ENCODE data around the gene HEG1. TPM values are rescaled to one million over a fixed set of nuclear protein-coding genes. Genes with fewer than 3 reads are reported as not detected.
A peak's percentile ranks its signal among the peaks of the same experiment; 100 is the strongest.

HEG1 gene
- total and polyA plus RNA-seq, 2 experiments from 2014 or later = 1.8 to 8.8 TPM

DNA sequence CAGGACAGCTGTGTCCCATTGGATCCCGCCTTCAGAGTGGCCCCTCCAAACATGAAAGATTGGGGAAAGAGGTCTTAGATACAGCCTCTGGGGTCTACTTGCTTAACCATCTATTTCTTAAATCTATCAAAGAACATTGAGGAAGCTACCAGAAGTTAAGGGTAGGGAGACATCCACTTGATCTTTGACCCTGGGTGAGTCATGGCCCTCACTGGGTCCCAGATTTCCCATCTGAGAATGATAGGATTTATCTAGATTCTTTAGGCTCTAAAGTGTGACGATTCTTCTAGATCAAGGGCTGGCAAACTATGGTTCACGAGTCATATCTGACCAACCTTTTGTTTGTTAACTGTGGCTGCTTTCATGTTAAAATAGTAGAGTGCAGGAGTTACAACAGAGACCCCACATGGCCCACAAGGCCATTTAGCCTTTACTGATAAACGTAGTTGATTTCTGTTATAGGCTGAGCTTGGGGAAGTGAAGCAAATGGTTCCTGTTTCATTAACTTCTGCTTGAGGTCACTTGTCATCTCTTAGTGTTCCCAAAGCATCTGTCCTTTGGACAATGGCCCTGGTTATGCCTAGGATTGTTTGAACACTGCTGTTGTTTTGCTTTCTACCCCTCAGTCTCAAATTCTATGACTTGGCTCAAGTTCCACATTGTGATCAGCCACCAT lies 129.2 kb downstream of the HEG1 start:
- Histone ChIP-seq H3K27ac (ENCODE audit: low read depth) (no peak overlapping the region), H3K79me2 (replicated peaks; ENCODE audit: insufficient read depth) (no peaks in the 10 kb centered on the region), H3K4me2 (no peak overlapping the region), H3K4me3 (no peak overlapping the region), H3K27me3 (ENCODE audit: insufficient read depth) (no peaks in the 10 kb centered on the region), H3F3A (replicated peaks; ENCODE audit: low read depth) (no peaks in the 10 kb centered on the region), H2AFZ (0 out of 2 replicates have a peak overlapping the region, but pooled peaks have one; percentile 19), H3K9me2 (ENCODE audit: insufficient read depth) (no peaks in the 10 kb centered on the region), H3K4me1 (ENCODE audit: insufficient read depth) (no peaks in the 10 kb centered on the region), H3K36me3 (ENCODE audit: insufficient read depth) (no peaks in the 10 kb centered on the region), H4K20me1 (replicated peaks; ENCODE audit: insufficient read depth) (no peaks in the 10 kb centered on the region)
- ATAC-seq (no peak), DNase-seq (ENCODE audit: low spot score) (no peak)
- H3K4me3 Mint-ChIP-seq = no peak overlapping the region
- no peaks in the 10 kb centered on the region for H3K27me3 Mint-ChIP-seq (ENCODE audit: insufficient read depth, low read depth, poor library complexity)
- H3K9me3 Mint-ChIP-seq = no peaks in the 10 kb centered on the region
- no peaks in the 10 kb centered on the region for H3K4me1 Mint-ChIP-seq
- no peaks in the 10 kb centered on the region for H3K36me3 Mint-ChIP-seq (ENCODE audit: low read depth)
- no peak overlapping the region for H3K27ac Mint-ChIP-seq
- TF ChIP-seq EZH2phosphoT487 (IDR thresholded peaks at IDR 0.05; ENCODE audit: unreplicated experiment) (no peak), JUNB (IDR thresholded peaks at IDR 0.05; ENCODE audit: unreplicated experiment) (no peak), STAT1 (IDR thresholded peaks at IDR 0.05; ENCODE audit: unreplicated experiment) (no peak), CREB1 (CRISPR knock-in tag; IDR thresholded peaks at IDR 0.05; ENCODE audit: low read depth) (no peak), EZH2 (IDR thresholded peaks at IDR 0.05; ENCODE audit: low read depth, unreplicated experiment) (no peak), POLR2AphosphoS5 (IDR thresholded peaks at IDR 0.05; ENCODE audit: low read depth) (no peak), NANOG (IDR thresholded peaks at IDR 0.05; ENCODE audit: borderline replicate concordance) (no peak), ZNF331 (CRISPR knock-in tag; IDR thresholded peaks at IDR 0.05; ENCODE audit: low read depth) (no peak), ZNF114 (CRISPR knock-in tag; IDR thresholded peaks at IDR 0.05) (no peak)
- TF ChIP-seq, protein P1, sequence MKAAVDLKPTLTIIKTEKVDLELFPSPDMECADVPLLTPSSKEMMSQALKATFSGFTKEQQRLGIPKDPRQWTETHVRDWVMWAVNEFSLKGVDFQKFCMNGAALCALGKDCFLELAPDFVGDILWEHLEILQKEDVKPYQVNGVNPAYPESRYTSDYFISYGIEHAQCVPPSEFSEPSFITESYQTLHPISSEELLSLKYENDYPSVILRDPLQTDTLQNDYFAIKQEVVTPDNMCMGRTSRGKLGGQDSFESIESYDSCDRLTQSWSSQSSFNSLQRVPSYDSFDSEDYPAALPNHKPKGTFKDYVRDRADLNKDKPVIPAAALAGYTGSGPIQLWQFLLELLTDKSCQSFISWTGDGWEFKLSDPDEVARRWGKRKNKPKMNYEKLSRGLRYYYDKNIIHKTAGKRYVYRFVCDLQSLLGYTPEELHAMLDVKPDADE (IDR thresholded peaks at IDR 0.05) = no peak
- TF ChIP-seq, protein P2, sequence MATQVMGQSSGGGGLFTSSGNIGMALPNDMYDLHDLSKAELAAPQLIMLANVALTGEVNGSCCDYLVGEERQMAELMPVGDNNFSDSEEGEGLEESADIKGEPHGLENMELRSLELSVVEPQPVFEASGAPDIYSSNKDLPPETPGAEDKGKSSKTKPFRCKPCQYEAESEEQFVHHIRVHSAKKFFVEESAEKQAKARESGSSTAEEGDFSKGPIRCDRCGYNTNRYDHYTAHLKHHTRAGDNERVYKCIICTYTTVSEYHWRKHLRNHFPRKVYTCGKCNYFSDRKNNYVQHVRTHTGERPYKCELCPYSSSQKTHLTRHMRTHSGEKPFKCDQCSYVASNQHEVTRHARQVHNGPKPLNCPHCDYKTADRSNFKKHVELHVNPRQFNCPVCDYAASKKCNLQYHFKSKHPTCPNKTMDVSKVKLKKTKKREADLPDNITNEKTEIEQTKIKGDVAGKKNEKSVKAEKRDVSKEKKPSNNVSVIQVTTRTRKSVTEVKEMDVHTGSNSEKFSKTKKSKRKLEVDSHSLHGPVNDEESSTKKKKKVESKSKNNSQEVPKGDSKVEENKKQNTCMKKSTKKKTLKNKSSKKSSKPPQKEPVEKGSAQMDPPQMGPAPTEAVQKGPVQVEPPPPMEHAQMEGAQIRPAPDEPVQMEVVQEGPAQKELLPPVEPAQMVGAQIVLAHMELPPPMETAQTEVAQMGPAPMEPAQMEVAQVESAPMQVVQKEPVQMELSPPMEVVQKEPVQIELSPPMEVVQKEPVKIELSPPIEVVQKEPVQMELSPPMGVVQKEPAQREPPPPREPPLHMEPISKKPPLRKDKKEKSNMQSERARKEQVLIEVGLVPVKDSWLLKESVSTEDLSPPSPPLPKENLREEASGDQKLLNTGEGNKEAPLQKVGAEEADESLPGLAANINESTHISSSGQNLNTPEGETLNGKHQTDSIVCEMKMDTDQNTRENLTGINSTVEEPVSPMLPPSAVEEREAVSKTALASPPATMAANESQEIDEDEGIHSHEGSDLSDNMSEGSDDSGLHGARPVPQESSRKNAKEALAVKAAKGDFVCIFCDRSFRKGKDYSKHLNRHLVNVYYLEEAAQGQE (IDR thresholded peaks at IDR 0.05; ENCODE audit: unreplicated experiment) = no peak
- TF ChIP-seq, protein P3, sequence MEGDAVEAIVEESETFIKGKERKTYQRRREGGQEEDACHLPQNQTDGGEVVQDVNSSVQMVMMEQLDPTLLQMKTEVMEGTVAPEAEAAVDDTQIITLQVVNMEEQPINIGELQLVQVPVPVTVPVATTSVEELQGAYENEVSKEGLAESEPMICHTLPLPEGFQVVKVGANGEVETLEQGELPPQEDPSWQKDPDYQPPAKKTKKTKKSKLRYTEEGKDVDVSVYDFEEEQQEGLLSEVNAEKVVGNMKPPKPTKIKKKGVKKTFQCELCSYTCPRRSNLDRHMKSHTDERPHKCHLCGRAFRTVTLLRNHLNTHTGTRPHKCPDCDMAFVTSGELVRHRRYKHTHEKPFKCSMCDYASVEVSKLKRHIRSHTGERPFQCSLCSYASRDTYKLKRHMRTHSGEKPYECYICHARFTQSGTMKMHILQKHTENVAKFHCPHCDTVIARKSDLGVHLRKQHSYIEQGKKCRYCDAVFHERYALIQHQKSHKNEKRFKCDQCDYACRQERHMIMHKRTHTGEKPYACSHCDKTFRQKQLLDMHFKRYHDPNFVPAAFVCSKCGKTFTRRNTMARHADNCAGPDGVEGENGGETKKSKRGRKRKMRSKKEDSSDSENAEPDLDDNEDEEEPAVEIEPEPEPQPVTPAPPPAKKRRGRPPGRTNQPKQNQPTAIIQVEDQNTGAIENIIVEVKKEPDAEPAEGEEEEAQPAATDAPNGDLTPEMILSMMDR (conservative IDR thresholded peaks at IDR 0.05; ENCODE audit: low read depth in 2 of 2) = no peak
- TF ChIP-seq, protein P4, sequence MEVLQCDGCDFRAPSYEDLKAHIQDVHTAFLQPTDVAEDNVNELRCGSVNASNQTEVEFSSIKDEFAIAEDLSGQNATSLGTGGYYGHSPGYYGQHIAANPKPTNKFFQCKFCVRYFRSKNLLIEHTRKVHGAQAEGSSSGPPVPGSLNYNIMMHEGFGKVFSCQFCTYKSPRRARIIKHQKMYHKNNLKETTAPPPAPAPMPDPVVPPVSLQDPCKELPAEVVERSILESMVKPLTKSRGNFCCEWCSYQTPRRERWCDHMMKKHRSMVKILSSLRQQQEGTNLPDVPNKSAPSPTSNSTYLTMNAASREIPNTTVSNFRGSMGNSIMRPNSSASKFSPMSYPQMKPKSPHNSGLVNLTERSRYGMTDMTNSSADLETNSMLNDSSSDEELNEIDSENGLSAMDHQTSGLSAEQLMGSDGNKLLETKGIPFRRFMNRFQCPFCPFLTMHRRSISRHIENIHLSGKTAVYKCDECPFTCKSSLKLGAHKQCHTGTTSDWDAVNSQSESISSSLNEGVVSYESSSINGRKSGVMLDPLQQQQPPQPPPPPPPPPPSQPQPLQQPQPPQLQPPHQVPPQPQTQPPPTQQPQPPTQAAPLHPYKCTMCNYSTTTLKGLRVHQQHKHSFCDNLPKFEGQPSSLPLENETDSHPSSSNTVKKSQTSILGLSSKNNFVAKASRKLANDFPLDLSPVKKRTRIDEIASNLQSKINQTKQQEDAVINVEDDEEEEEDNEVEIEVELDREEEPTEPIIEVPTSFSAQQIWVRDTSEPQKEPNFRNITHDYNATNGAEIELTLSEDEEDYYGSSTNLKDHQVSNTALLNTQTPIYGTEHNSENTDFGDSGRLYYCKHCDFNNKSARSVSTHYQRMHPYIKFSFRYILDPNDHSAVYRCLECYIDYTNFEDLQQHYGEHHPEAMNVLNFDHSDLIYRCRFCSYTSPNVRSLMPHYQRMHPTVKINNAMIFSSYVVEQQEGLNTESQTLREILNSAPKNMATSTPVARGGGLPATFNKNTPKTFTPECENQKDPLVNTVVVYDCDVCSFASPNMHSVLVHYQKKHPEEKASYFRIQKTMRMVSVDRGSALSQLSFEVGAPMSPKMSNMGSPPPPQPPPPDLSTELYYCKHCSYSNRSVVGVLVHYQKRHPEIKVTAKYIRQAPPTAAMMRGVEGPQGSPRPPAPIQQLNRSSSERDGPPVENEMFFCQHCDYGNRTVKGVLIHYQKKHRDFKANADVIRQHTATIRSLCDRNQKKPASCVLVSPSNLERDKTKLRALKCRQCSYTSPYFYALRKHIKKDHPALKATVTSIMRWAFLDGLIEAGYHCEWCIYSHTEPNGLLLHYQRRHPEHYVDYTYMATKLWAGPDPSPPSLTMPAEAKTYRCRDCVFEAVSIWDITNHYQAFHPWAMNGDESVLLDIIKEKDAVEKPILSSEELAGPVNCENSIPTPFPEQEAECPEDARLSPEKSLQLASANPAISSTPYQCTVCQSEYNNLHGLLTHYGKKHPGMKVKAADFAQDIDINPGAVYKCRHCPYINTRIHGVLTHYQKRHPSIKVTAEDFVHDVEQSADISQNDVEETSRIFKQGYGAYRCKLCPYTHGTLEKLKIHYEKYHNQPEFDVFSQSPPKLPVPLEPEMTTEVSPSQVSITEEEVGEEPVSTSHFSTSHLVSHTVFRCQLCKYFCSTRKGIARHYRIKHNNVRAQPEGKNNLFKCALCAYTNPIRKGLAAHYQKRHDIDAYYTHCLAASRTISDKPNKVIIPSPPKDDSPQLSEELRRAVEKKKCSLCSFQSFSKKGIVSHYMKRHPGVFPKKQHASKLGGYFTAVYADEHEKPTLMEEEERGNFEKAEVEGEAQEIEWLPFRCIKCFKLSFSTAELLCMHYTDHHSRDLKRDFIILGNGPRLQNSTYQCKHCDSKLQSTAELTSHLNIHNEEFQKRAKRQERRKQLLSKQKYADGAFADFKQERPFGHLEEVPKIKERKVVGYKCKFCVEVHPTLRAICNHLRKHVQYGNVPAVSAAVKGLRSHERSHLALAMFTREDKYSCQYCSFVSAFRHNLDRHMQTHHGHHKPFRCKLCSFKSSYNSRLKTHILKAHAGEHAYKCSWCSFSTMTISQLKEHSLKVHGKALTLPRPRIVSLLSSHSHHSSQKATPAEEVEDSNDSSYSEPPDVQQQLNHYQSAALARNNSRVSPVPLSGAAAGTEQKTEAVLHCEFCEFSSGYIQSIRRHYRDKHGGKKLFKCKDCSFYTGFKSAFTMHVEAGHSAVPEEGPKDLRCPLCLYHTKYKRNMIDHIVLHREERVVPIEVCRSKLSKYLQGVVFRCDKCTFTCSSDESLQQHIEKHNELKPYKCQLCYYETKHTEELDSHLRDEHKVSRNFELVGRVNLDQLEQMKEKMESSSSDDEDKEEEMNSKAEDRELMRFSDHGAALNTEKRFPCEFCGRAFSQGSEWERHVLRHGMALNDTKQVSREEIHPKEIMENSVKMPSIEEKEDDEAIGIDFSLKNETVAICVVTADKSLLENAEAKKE (CRISPR knock-in tag; IDR thresholded peaks at IDR 0.05) = no peak
